Measurements from ENCODE around the gene AKR7A3.

- TF ChIP-seq POLR2AphosphoS5 (IDR thresholded peaks at IDR 0.05; ENCODE audit: low read depth, low read length), result no peak
- TF ChIP-seq POLR2A (IDR thresholded peaks at IDR 0.05; ENCODE audit: low read depth, low read length), result no peak
Observed at GRCh38 chr1:19262744-19263143, 25.8 kb downstream of the AKR7A3 start.
